ENCODE measurements around the gene MLLT11.
A peak's percentile ranks its signal among the peaks of the same experiment; 100 is the strongest.
"Not testable (repeated sequence)": the region's sequence is repeated elsewhere in the genome, so short reads cannot be mapped to it uniquely, and the experiment has no call there.

MLLT11 gene

DNA sequence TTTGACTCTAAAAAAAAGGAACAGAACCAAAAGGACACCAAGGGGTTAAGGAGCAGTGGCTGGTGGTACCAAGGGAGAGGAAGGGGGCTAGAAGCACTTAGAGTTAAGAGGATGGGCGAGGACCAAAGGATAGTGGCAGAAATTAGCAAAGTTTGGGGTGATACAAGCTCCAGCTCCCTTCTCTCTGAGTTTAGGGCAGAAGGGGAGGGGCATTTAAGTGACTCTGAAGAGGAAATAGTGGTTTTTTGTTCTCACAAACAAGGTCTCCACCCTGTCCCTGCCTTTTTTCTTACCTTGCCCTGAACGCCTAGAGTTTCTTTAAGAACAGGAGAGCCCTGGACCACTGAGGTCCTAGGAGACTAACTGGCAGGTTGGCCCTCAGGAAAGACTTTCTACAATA is 4.0 kb upstream of the MLLT11 start:
- DNase-seq (ENCODE audit: low read depth): no peak

- no peak for DNase-seq (ENCODE audit: low read depth)
Measured at GRCh38 chr1:151058692-151059091, 1.5 kb upstream of the MLLT11 start.

GRCh38 chr1:151059109-151060006 is 839 bp upstream of the MLLT11 start, which contains the start of gene CDC42SE1:
Gene CDC42SE1, minus strand, starts transcription at chr1:151059622. Its CDS starts 3,892 bp downstream, at chr1:151055730.
- peak; percentile 76 for DNase-seq (ENCODE audit: low read depth)

DNA sequence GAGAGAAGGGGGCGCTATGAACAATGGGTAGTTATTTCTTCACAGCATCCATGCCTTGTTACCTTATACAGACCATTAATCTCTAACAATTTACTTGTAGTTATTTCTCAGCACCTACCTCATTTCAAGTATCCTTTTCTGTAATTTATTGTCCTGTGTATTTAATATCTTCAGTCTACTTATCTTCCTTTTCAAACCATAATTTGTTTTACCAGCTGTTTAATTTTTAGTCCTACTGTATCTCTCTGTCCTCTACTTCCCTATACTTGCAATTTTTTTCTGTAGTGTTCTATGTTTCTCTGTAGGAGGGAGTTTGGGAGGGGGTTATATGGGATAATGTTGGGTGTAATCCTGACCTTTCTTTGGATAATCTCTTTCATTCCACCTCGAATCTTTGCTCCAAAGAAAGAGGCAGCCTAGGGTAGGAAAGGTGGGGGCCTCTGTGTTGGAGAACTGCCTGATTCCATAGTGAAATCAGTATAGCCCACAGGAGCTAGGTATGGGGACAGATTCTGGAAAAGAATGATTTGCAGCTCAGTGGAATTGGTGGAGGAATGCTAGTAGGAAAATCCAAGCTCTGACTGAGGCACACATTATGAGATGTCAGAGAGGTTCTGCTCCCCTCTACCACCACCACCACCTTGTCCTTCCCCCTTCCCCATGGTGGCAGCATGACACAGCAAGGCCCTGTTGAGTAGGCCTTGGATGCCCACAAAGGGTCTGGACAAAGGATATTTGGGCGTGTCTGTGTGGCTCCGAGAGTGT is 642 bp downstream of the MLLT11 start:
- DNase-seq (ENCODE audit: low read depth): no peak

DNA sequence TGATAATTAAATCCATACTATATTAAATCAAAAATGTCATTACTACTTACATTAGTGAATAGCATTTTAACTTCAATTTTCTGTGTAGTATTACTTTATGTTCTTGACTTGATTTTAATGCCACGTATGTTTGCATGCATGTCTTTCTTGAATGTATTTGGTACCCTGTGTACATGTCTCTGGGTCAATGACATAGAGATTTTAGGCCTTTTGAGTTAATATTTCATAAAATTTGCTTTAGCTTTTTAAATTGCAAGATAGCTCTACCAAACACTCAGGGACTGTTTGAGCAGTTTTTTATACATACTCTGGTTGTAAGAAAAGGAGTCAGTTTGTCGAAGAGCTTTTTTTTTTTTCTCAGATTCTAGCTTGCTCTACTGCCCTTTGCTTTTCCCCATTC is 1.5 kb downstream of the MLLT11 start:
- DNase-seq (ENCODE audit: low read depth): no peak

- DNase-seq (ENCODE audit: low read depth): no peak
Measured at GRCh38 chr1:151062741-151063371, 2.7 kb downstream of the MLLT11 start.

GRCh38 chr1:151065089-151065645 is 5.0 kb downstream of the MLLT11 start:
- no peak for DNase-seq (ENCODE audit: low read depth)

DNA sequence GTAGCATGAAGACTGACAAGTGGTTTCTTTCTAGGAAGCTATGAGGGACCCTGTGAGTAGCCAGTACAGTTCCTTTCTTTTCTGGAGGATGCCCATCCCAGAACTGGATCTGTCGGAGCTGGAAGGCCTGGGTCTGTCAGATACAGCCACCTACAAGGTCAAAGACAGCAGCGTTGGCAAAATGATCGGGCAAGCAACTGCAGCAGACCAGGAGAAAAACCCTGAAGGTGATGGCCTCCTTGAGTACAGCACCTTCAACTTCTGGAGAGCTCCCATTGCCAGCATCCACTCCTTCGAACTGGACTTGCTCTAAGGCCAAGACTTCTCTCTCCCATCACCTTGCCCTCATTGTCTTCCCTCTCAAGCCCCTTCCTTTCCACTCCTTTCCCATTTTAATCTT is 7.0 kb downstream of the MLLT11 start:
- DNase-seq (ENCODE audit: low read depth): no peak

DNA sequence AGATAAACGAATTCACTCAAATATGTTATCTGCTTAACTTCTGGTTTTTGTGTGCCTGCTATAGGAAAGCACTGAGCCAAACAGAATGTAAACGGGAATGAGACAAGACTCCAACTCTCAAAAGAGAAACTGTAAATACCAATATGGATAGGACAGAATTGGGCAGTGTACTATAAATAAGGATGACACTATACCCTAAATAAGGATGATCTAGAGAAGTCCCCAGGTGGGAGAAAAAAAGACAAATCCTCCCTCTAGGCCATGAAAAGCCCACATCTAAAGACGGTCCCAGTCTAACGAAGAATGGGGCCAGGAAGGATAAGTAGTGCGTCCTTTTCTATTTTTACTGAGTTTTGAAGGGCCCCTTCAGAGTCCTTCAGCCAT is 8.9 kb downstream of the MLLT11 start:
- DNase-seq (ENCODE audit: low read depth): no peak

GRCh38 chr1:151070474-151071276 is 10.5 kb downstream of the MLLT11 start, which contains the start of gene GABPB2:
Gene GABPB2, plus strand, starts transcription at chr1:151070761. Its CDS starts 17,429 bp downstream, at chr1:151088190.
- peak; percentile 77 for DNase-seq (ENCODE audit: low read depth)

DNA sequence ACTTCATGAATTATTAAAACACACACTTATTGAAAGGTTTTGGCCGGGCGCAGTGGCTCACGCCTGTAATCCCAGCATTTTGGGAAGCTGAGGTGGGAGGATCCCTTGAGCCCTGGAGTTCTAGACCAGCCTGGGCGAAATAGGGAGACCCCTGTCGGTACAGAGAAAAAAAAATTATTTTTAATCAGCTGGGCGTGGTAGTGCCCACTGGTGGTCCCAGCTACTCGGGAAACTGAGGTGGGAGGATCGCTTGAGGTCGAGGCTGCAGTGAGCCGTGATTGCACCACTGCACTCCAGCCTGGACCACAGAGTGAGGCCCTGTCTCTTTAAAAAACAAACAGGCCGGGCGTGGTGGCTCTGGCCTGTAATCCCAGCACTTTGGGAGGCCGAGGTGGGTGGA is 12.0 kb downstream of the MLLT11 start:
- no peak for DNase-seq (ENCODE audit: low read depth)

GRCh38 chr1:151085953-151086559 is 25.9 kb downstream of the MLLT11 start:
- no peak for DNase-seq (ENCODE audit: low read depth)

DNA sequence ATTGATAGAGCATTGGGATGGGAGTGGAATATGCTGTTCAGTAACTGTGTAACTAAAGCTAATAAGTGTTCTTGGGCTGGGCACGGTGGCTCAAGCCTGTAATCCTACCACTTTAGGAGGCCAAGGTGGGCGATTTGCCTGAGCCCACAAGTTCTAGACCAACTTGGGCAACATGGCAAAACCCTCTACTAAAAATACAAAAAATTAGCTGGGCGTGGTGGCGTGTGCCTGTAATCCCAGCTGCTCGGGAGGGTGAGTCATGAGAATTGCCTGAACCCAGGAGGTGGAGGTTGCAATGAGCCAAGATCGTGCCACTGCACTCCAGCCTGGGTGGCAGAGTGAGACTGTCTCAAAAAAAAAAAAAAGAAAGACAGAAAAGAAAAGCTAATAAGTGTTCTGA is 37.2 kb downstream of the MLLT11 start:
- not testable (repeated sequence) for DNase-seq (ENCODE audit: low read depth)

GRCh38 chr1:151098126-151098525 is 37.9 kb downstream of the MLLT11 start:
- no peak for DNase-seq (ENCODE audit: low read depth)

- no peak for DNase-seq (ENCODE audit: low read depth)
Measured at GRCh38 chr1:151104630-151105029, 44.4 kb downstream of the MLLT11 start.

DNA sequence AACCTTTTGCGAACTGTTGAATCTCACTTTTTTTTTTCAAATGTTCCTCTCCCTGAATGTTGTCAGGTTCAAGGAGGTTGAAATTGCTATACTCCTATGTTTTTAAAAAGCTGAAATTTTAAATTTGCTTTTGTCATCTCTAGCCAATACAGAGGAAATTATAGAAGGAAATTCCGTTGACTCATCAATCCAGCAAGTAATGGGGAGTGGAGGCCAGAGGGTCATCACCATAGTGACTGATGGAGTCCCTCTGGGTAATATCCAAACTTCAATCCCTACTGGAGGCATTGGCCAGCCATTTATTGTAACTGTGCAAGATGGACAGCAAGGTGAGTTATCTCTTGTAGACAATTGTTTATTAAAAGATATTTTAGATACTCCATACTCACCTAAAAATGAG is 46.7 kb downstream of the MLLT11 start:
- no peak for DNase-seq (ENCODE audit: low read depth)

DNA sequence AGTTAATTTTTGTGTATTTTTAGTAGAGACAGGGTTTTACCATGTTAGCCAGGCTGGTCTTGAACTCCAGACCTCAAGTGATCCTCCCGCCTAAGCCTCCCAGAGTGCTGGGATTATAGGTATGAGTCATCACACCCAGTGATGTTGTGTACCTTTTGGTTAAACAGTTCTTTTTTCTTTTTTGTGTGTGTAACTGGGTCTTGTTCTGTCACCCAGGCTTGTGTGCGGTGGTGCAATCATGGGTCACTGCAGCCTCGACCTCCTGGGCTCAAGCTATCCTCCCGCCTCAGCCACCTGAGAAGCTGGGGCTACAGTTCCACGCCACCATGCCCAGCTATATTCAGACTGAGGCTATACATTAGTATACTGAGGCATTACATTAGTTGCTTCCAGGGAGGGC is 48.1 kb downstream of the MLLT11 start:
- no peak for DNase-seq (ENCODE audit: low read depth)

- DNase-seq (ENCODE audit: low read depth): no peak
Measured at GRCh38 chr1:151113877-151114276, 53.7 kb downstream of the MLLT11 start.

Measured in activated T-helper 1 cell treated with Interleukin-2 at 50 U/mL for 16 hours (primary cell).